ENCODE results near the gene CALHM3. TPM values are rescaled to one million over a fixed set of nuclear protein-coding genes. Genes with fewer than 3 reads are reported as not detected.
"Not testable (repeated sequence)": the region's sequence is repeated elsewhere in the genome, so short reads cannot be mapped to it uniquely, and the experiment has no call there.

The CALHM3 gene
- polyA plus RNA-seq, 1 donor (not counting 4 experiments of a cell fraction or from before 2014, with no cell fraction given): not detected

GRCh38 chr10:103525901-103526300 lies 46.9 kb upstream of the CALHM3 start:
- Histone ChIP-seq H2AFZ (ENCODE audit: control insufficient read depth, low read length) (no peak overlapping the region), H3K4me2 (ENCODE audit: control insufficient read depth, extremely low read depth, insufficient read depth, low read depth, low read length) (no peak overlapping the region), H3K4me1 (ENCODE audit: control insufficient read depth, extremely low read depth, insufficient read depth, low read length) (peaks cover 14% of the 10 kb centered on the region), H3K9ac (ENCODE audit: control insufficient read depth, extremely low read depth, insufficient read depth, low read length) (no peak overlapping the region), H3K27ac (ENCODE audit: control insufficient read depth, insufficient read depth, low read length) (peak overlapping the region; percentile 78), H3K4me3 (ENCODE audit: control insufficient read depth in 2 of 3, extremely low read depth in 1 of 3, insufficient read depth in 2 of 3, low read depth in 1 of 3, low read length in 3 of 3) (no peak overlapping the region), H4K20me1 (ENCODE audit: control insufficient read depth, extremely low read depth, insufficient read depth, low read length) (no peaks in the 10 kb centered on the region), H3K9me3 (ENCODE audit: control insufficient read depth, low read depth, low read length) (no peaks in the 10 kb centered on the region), H3K27me3 (ENCODE audit: control insufficient read depth, extremely low read depth, insufficient read depth, low read length) (no peaks in the 10 kb centered on the region), H3K9me1 (ENCODE audit: control insufficient read depth, extremely low read depth, insufficient read depth, low read length) (no peaks in the 10 kb centered on the region), H3K36me3 (ENCODE audit: control insufficient read depth in 2 of 2, extremely low read depth in 1 of 2, insufficient read depth in 2 of 2, low read length in 2 of 2) (no peaks in the 10 kb centered on the region), H3K79me2 (ENCODE audit: control insufficient read depth, insufficient read depth, low read length) (no peaks in the 10 kb centered on the region)
- peak; percentile 26 for FAIRE-seq
- dilution Hi-C loops (cut with MboI; ENCODE audit: extremely low pct_ligation_motif_present, low sequenced_read_pairs): no loop called here
- no peak for DNase-seq (ENCODE audit: low read depth, low spot score)
- TF ChIP-seq CTCF (optimal IDR thresholded peaks at IDR 0.05 in 1 of 3, IDR thresholded peaks at IDR 0.05 in 1 of 3, conservative IDR thresholded peaks at IDR 0.05 in 1 of 3; ENCODE audit: extremely low read depth in 1 of 3, insufficient read depth in 2 of 3, low read length in 3 of 3) (no peak), EZH2 (IDR thresholded peaks at IDR 0.05; ENCODE audit: low read length) (no peak)

GRCh38 chr10:103523683-103524082 lies 44.6 kb upstream of the CALHM3 start:
- no peak overlapping the region for H3K9ac ChIP-seq (ENCODE audit: control insufficient read depth, extremely low read depth, insufficient read depth, low read length)
- no peaks in the 10 kb centered on the region for H3K9me3 ChIP-seq (ENCODE audit: control insufficient read depth, low read depth, low read length)
- dilution Hi-C loops (cut with MboI; ENCODE audit: extremely low pct_ligation_motif_present, low sequenced_read_pairs): no loop called here

GRCh38 chr10:103522006-103522405 lies 43.0 kb upstream of the CALHM3 start:
- H4K20me1 ChIP-seq (ENCODE audit: control insufficient read depth, extremely low read depth, insufficient read depth, low read length); H3K9me3 ChIP-seq (ENCODE audit: control insufficient read depth, low read depth, low read length); H3K9me1 ChIP-seq (ENCODE audit: control insufficient read depth, extremely low read depth, insufficient read depth, low read length); H3K27ac ChIP-seq (ENCODE audit: control insufficient read depth, insufficient read depth, low read length); H3K36me3 ChIP-seq (ENCODE audit: control insufficient read depth in 2 of 2, extremely low read depth in 1 of 2, insufficient read depth in 2 of 2, low read length in 2 of 2); H3K9ac ChIP-seq (ENCODE audit: control insufficient read depth, extremely low read depth, insufficient read depth, low read length); H2AFZ ChIP-seq (ENCODE audit: control insufficient read depth, low read length); H3K27me3 ChIP-seq (ENCODE audit: control insufficient read depth, extremely low read depth, insufficient read depth, low read length); FAIRE-seq; H3K79me2 ChIP-seq (ENCODE audit: control insufficient read depth, insufficient read depth, low read length); dilution Hi-C loops (cut with MboI; ENCODE audit: extremely low pct_ligation_motif_present, low sequenced_read_pairs); H3K4me3 ChIP-seq (ENCODE audit: control insufficient read depth in 2 of 3, extremely low read depth in 1 of 3, insufficient read depth in 2 of 3, low read depth in 1 of 3, low read length in 3 of 3); DNase-seq (ENCODE audit: low read depth, low spot score); H3K4me2 ChIP-seq (ENCODE audit: control insufficient read depth, extremely low read depth, insufficient read depth, low read depth, low read length); H3K4me1 ChIP-seq (ENCODE audit: control insufficient read depth, extremely low read depth, insufficient read depth, low read length): not testable (repeated sequence)

More at GRCh38 chr10:103523683-103524082, 44.6 kb upstream of the CALHM3 start:
- DNase-seq (ENCODE audit: low read depth, low spot score): no peak
- no peak overlapping the region for H3K4me3 ChIP-seq (ENCODE audit: control insufficient read depth in 2 of 3, extremely low read depth in 1 of 3, insufficient read depth in 2 of 3, low read depth in 1 of 3, low read length in 3 of 3)
- TF ChIP-seq EZH2 (IDR thresholded peaks at IDR 0.05; ENCODE audit: low read length) (no peak), CTCF (optimal IDR thresholded peaks at IDR 0.05 in 1 of 3, IDR thresholded peaks at IDR 0.05 in 1 of 3, conservative IDR thresholded peaks at IDR 0.05 in 1 of 3; ENCODE audit: extremely low read depth in 1 of 3, insufficient read depth in 2 of 3, low read length in 3 of 3) (no peak)
- H3K79me2 ChIP-seq (ENCODE audit: control insufficient read depth, insufficient read depth, low read length): no peaks in the 10 kb centered on the region
- no peak overlapping the region for H3K27ac ChIP-seq (ENCODE audit: control insufficient read depth, insufficient read depth, low read length)
- no peak overlapping the region for H3K4me2 ChIP-seq (ENCODE audit: control insufficient read depth, extremely low read depth, insufficient read depth, low read depth, low read length)
- no peaks in the 10 kb centered on the region for H3K27me3 ChIP-seq (ENCODE audit: control insufficient read depth, extremely low read depth, insufficient read depth, low read length)
- H3K4me1 ChIP-seq (ENCODE audit: control insufficient read depth, extremely low read depth, insufficient read depth, low read length): peaks cover 13% of the 10 kb centered on the region
- no peaks in the 10 kb centered on the region for H3K36me3 ChIP-seq (ENCODE audit: control insufficient read depth in 2 of 2, extremely low read depth in 1 of 2, insufficient read depth in 2 of 2, low read length in 2 of 2)
- H2AFZ ChIP-seq (ENCODE audit: control insufficient read depth, low read length): no peak overlapping the region
- FAIRE-seq: no peak
- H3K9me1 ChIP-seq (ENCODE audit: control insufficient read depth, extremely low read depth, insufficient read depth, low read length): no peaks in the 10 kb centered on the region
- no peaks in the 10 kb centered on the region for H4K20me1 ChIP-seq (ENCODE audit: control insufficient read depth, extremely low read depth, insufficient read depth, low read length)
